HG02970 (cell line): Measurements from ENCODE around the gene PLA2G5.

Experiments used
- ATAC-seq: cut with Tn5 transposase; IDR thresholded peaks from one replicate; pipeline ENCODE4 v1.9.1; 2021; ENCODE audit warnings: mild to moderate bottlenecking, moderate library complexity, moderate number of reproducible peaks; ENCODE audit not compliant: unreplicated experiment, low FRiP score

The PLA2G5 gene

DNA sequence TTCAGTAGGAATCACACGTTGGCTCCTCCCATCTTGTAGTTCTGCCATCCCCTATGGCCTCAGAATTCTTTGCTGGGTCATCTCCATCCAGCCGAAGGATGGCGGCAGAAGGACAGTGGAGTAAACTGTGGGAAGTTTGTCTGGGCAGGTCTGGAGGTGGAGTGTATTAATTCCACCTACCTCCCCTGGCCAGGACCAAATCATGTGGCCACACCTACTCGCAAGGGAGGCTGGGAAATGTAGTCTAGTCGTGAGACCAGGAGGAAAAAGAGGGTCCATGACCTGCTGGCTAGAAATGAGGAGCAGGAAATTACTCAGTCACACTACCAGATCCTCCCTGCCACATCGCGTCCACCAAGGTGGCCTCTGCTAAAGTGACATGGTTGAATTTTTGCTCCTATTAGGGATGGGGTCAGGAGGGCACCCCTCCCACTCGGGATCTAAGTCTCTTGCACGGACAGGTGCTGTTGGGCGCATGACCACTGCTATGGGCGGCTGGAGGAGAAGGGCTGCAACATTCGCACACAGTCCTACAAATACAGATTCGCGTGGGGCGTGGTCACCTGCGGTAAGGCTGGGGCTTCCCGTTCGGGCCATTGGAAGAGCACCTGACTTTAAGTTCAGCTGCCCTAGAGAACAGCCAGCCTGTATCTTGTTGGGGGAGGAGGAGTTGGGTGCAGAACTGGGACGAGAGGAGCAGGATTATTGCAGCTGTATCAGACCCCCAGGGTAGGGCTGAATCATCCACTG, 19.5 kb downstream of the PLA2G5 start:
- no peak for ATAC-seq

DNA sequence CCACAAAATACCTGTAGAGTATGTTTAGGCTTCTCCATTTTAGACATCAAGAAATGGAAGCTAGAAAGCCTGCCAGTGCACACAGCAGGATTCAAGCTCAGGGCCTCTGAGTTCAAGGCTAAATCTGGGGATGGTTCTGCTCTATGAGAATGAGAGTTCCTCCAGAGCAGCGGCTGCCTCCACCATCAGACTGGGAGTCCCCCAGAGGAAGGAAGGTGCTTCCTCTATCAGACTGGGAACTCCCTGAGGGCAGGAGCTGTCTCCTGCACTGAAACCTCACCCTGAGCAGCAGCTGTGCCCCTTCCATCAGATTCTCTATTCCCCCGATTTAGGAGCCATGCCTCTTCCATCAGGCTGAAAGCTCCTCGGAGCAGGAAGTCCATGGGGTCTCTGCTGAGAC, 20.1 kb downstream of the PLA2G5 start:
- ATAC-seq = no peak

GRCh38 chr1:20090641-20091040, 20.6 kb downstream of the PLA2G5 start:
- ATAC-seq = no peak

GRCh38 chr1:20093303-20093702, 23.3 kb downstream of the PLA2G5 start:
- ATAC-seq = no peak

GRCh38 chr1:20093940-20094391, 24.0 kb downstream of the PLA2G5 start:
- no peak for ATAC-seq

GRCh38 chr1:20095564-20096434, 25.8 kb downstream of the PLA2G5 start:
- ATAC-seq = no peak

GRCh38 chr1:20096840-20097447, 26.9 kb downstream of the PLA2G5 start:
- no peak for ATAC-seq

GRCh38 chr1:20099533-20099932, 29.5 kb downstream of the PLA2G5 start:
- ATAC-seq = no peak

- no peak for ATAC-seq
Measured at GRCh38 chr1:20100632-20101355, 30.8 kb downstream of the PLA2G5 start.

- no peak for ATAC-seq
Measured at GRCh38 chr1:20102875-20103274, 32.9 kb downstream of the PLA2G5 start.

DNA sequence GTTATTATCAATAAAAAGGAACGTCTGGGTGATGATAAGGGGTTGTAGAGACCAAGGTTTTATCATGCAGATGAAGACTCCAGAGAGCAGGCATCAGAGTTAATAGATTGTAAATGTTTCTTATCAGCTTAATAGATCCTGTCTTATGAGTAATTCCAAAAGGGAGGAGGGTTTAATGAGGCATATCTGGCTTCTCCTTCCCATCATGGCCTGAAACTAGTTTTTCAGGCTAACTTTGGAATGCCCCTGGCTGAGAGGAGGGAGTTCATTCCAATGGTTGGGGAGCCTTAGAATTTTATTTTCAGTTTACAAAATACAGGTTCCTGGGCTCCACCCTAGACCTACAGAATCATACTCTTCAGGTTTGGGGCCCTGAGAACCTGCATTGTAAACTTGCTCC, 35.9 kb downstream of the PLA2G5 start:
- no peak for ATAC-seq

- no peak for ATAC-seq
Measured at GRCh38 chr1:20107351-20107750, 37.4 kb downstream of the PLA2G5 start.

GRCh38 chr1:20107796-20108195, 37.8 kb downstream of the PLA2G5 start:
- ATAC-seq = no peak

- ATAC-seq = no peak
Measured at GRCh38 chr1:20108366-20109123, 38.6 kb downstream of the PLA2G5 start.

GRCh38 chr1:20109223-20109856, 39.3 kb downstream of the PLA2G5 start:
- ATAC-seq = no peak

GRCh38 chr1:20110679-20111078, 40.7 kb downstream of the PLA2G5 start:
- no peak for ATAC-seq

- ATAC-seq = no peak
Measured at GRCh38 chr1:20111452-20111851, 41.5 kb downstream of the PLA2G5 start.

- ATAC-seq = no peak
Measured at GRCh38 chr1:20112279-20113000, 42.4 kb downstream of the PLA2G5 start.
